ENCODE data around the gene MPC1L.
"Not testable (repeated sequence)": the region's sequence is repeated elsewhere in the genome, so short reads cannot be mapped to it uniquely, and the experiment has no call there.

The MPC1L gene

GRCh38 chrX:40623139-40623536, at the start of gene MPC1L:
MPC1L (plus strand) TSS chrX:40623428; CDS start chrX:40623566, 138 bp downstream.
- no peak for DNase-seq (ENCODE audit: low read depth in 2 of 3, low spot score in 1 of 3)

- no peak for DNase-seq (ENCODE audit: low read depth in 2 of 3, low spot score in 1 of 3)
Measured at GRCh38 chrX:40573763-40574162, 49.5 kb upstream of the MPC1L start.

GRCh38 chrX:40575411-40575810, 47.8 kb upstream of the MPC1L start:
- DNase-seq (ENCODE audit: low read depth in 2 of 3, low spot score in 1 of 3): not testable (repeated sequence)

- no peak for DNase-seq (ENCODE audit: low read depth in 2 of 3, low spot score in 1 of 3)
Measured at GRCh38 chrX:40576291-40576690, 46.9 kb upstream of the MPC1L start.

GRCh38 chrX:40578039-40578695, 45.1 kb upstream of the MPC1L start:
- DNase-seq (ENCODE audit: low read depth in 2 of 3, low spot score in 1 of 3): no peak

GRCh38 chrX:40579141-40579540, 44.1 kb upstream of the MPC1L start:
- DNase-seq (ENCODE audit: low read depth in 2 of 3, low spot score in 1 of 3): no peak

- DNase-seq (ENCODE audit: low read depth in 2 of 3, low spot score in 1 of 3): no peak
Measured at GRCh38 chrX:40579900-40580536, 43.2 kb upstream of the MPC1L start.

- DNase-seq (ENCODE audit: low read depth in 2 of 3, low spot score in 1 of 3): peak; percentile 83 to 89 (median 86)
Measured at GRCh38 chrX:40580537-40581335, 42.5 kb upstream of the MPC1L start, which contains the start of gene ATP6AP2. ATP6AP2 (plus strand) TSS chrX:40580970; CDS start chrX:40581066, 96 bp downstream.

- no peak for DNase-seq (ENCODE audit: low read depth in 2 of 3, low spot score in 1 of 3)
Measured at GRCh38 chrX:40581336-40581920, 41.8 kb upstream of the MPC1L start.

GRCh38 chrX:40582178-40582577, 41.0 kb upstream of the MPC1L start:
- DNase-seq (ENCODE audit: low read depth in 2 of 3, low spot score in 1 of 3): not testable (repeated sequence)

- no peak for DNase-seq (ENCODE audit: low read depth in 2 of 3, low spot score in 1 of 3)
Measured at GRCh38 chrX:40582811-40583210, 40.4 kb upstream of the MPC1L start.

- not testable (repeated sequence) for DNase-seq (ENCODE audit: low read depth in 2 of 3, low spot score in 1 of 3)
Measured at GRCh38 chrX:40587623-40588022, 35.6 kb upstream of the MPC1L start.

- peak in 1 of 3 donors; percentile 11 for DNase-seq (ENCODE audit: low read depth in 2 of 3, low spot score in 1 of 3)
Measured at GRCh38 chrX:40589616-40590321, 33.5 kb upstream of the MPC1L start.

- no peak for DNase-seq (ENCODE audit: low read depth in 2 of 3, low spot score in 1 of 3)
Measured at GRCh38 chrX:40603446-40603845, 19.8 kb upstream of the MPC1L start.

- DNase-seq (ENCODE audit: low read depth in 2 of 3, low spot score in 1 of 3): no peak
Measured at GRCh38 chrX:40607381-40607780, 15.8 kb upstream of the MPC1L start.

GRCh38 chrX:40612511-40612910, 10.7 kb upstream of the MPC1L start:
- DNase-seq (ENCODE audit: low read depth in 2 of 3, low spot score in 1 of 3): no peak

GRCh38 chrX:40615976-40616375, 7.3 kb upstream of the MPC1L start:
- DNase-seq (ENCODE audit: low read depth in 2 of 3, low spot score in 1 of 3): no peak

GRCh38 chrX:40617566-40617965, 5.7 kb upstream of the MPC1L start:
- no peak for DNase-seq (ENCODE audit: low read depth in 2 of 3, low spot score in 1 of 3)

GRCh38 chrX:40622479-40623138, 619 bp upstream of the MPC1L start:
- DNase-seq (ENCODE audit: low read depth in 2 of 3, low spot score in 1 of 3): no peak

GRCh38 chrX:40623665-40624064, 437 bp downstream of the MPC1L start:
- DNase-seq (ENCODE audit: low read depth in 2 of 3, low spot score in 1 of 3): no peak

Measured in stimulated activated CD4-positive, alpha-beta T cell treated with anti-CD3 and anti-CD28 coated beads, Interleukin-12 subunit alpha, Interleukin-12 subunit beta, amount 100 ng/mL, for 48 hours (primary cell).